Prostate gland (tissue), 2 donors: Measurements from ENCODE around the gene TAF8.

Experiments used
- CTCF ChIP-seq, 4 experiments: fragments of 200-600 bp in 2 of 4; fragments of 450-650 bp in 2 of 4; sonication (generic) in 2 of 4; IDR thresholded peaks; 1 replicate in 3 of 4; 2 replicates in 1 of 4; pipeline ENCODE4 v1.5.1; 2016 to 2019; ENCODE audit warnings: antibody characterized with exemption in 4 of 4, mild to moderate bottlenecking in 2 of 4, moderate library complexity in 2 of 4
- POLR2A ChIP-seq: fragments of 450-650 bp; IDR thresholded peaks from one replicate; pipeline ENCODE4 v1.6.1; 2016; ENCODE audit warnings: antibody characterized with exemption, mild to moderate bottlenecking

- TF ChIP-seq CTCF (IDR thresholded peaks at IDR 0.05) (no peak), POLR2A (no peak)
Measured at GRCh38 chr6:42124223-42124836, 74.0 kb downstream of the TAF8 start.
